ENCODE measurements around the gene SYCP3. TPM values are rescaled to one million over a fixed set of nuclear protein-coding genes. Genes with fewer than 3 reads are reported as not detected.
"Not testable (repeated sequence)": the region's sequence is repeated elsewhere in the genome, so short reads cannot be mapped to it uniquely, and the experiment has no call there.

Gene SYCP3
- total RNA-seq, 1 donor from 2014 or later, result 0.07 TPM

- Mint-ChIP-seq H3K27ac (no peak overlapping the region), H3K36me3 (peaks cover 19% of the 10 kb centered on the region), H3K27me3 (no peaks in the 10 kb centered on the region), H3K4me3 (no peak overlapping the region), H3K4me1 (ENCODE audit: unreplicated experiment) (no peaks in the 10 kb centered on the region), H3K9me3 (no peaks in the 10 kb centered on the region)
- DNase-seq (ENCODE audit: extremely low spot score, unreplicated experiment), result no peak
- TF ChIP-seq CTCF (conservative IDR thresholded peaks at IDR 0.05), result no peak
Observed at GRCh38 chr12:101743242-101743641, 4.0 kb upstream of the SYCP3 start.

GRCh38 chr12:101740980-101741379 lies 1.7 kb upstream of the SYCP3 start:
- Mint-ChIP-seq H3K4me3 (no peak overlapping the region), H3K9me3 (no peaks in the 10 kb centered on the region), H3K27ac (no peak overlapping the region), H3K4me1 (ENCODE audit: unreplicated experiment) (no peaks in the 10 kb centered on the region), H3K36me3 (peaks cover 19% of the 10 kb centered on the region), H3K27me3 (no peaks in the 10 kb centered on the region)
- no peak for DNase-seq (ENCODE audit: extremely low spot score, unreplicated experiment)
- no peak for TF ChIP-seq CTCF (conservative IDR thresholded peaks at IDR 0.05)

GRCh38 chr12:101740566-101740965 lies 1.3 kb upstream of the SYCP3 start:
- Mint-ChIP-seq H3K4me1 (ENCODE audit: unreplicated experiment) (no peaks in the 10 kb centered on the region), H3K9me3 (no peaks in the 10 kb centered on the region), H3K27me3 (no peaks in the 10 kb centered on the region), H3K27ac (no peak overlapping the region), H3K4me3 (no peak overlapping the region), H3K36me3 (peaks cover 19% of the 10 kb centered on the region)
- TF ChIP-seq CTCF (conservative IDR thresholded peaks at IDR 0.05), result no peak
- no peak for DNase-seq (ENCODE audit: extremely low spot score, unreplicated experiment)

- H3K9me3 Mint-ChIP-seq, result no peaks in the 10 kb centered on the region
- peaks cover 18% of the 10 kb centered on the region for H3K36me3 Mint-ChIP-seq
- TF ChIP-seq CTCF (conservative IDR thresholded peaks at IDR 0.05), result no peak
- no peaks in the 10 kb centered on the region for H3K27me3 Mint-ChIP-seq
- H3K4me3 Mint-ChIP-seq, result no peak overlapping the region
- no peak for DNase-seq (ENCODE audit: extremely low spot score, unreplicated experiment)
- H3K27ac Mint-ChIP-seq, result no peak overlapping the region
- H3K4me1 Mint-ChIP-seq (ENCODE audit: unreplicated experiment), result no peaks in the 10 kb centered on the region
Observed at GRCh38 chr12:101737476-101737875, 1.8 kb downstream of the SYCP3 start.

GRCh38 chr12:101734482-101734881 lies 4.8 kb downstream of the SYCP3 start:
- peaks cover 23% of the 10 kb centered on the region for H3K36me3 Mint-ChIP-seq

GRCh38 chr12:101733166-101733565 lies 6.1 kb downstream of the SYCP3 start:
- no peak overlapping the region for H3K27ac Mint-ChIP-seq
- TF ChIP-seq CTCF (conservative IDR thresholded peaks at IDR 0.05), result no peak
- no peak overlapping the region for H3K4me3 Mint-ChIP-seq
- peaks cover 23% of the 10 kb centered on the region for H3K36me3 Mint-ChIP-seq
- H3K4me1 Mint-ChIP-seq (ENCODE audit: unreplicated experiment), result no peaks in the 10 kb centered on the region
- DNase-seq (ENCODE audit: extremely low spot score, unreplicated experiment), result no peak
- H3K27me3 Mint-ChIP-seq, result no peaks in the 10 kb centered on the region
- H3K9me3 Mint-ChIP-seq, result no peaks in the 10 kb centered on the region

More at GRCh38 chr12:101734482-101734881, 4.8 kb downstream of the SYCP3 start:
- not testable (repeated sequence) for H3K9me3 Mint-ChIP-seq; H3K4me1 Mint-ChIP-seq (ENCODE audit: unreplicated experiment); H3K27me3 Mint-ChIP-seq; H3K27ac Mint-ChIP-seq; H3K4me3 Mint-ChIP-seq; DNase-seq (ENCODE audit: extremely low spot score, unreplicated experiment)
